ENCODE data around the gene TCF23.
A peak's percentile ranks its signal among the peaks of the same experiment; 100 is the strongest.
"Not testable (repeated sequence)": the region's sequence is repeated elsewhere in the genome, so short reads cannot be mapped to it uniquely, and the experiment has no call there.

Gene TCF23

GRCh38 chr2:27186613-27187345, 38.0 kb downstream of the TCF23 start:
- DNase-seq (ENCODE audit: extremely low read depth, low read depth), result no peak
- TF ChIP-seq CTCF (IDR thresholded peaks at IDR 0.05; ENCODE audit: low read depth, low read length), result no peak

GRCh38 chr2:27189989-27190388, 41.2 kb downstream of the TCF23 start:
- DNase-seq (ENCODE audit: extremely low read depth, low read depth), result no peak
- TF ChIP-seq CTCF (IDR thresholded peaks at IDR 0.05; ENCODE audit: low read depth, low read length), result no peak

GRCh38 chr2:27191070-27191829, 42.4 kb downstream of the TCF23 start:
- peak; percentile 77 for TF ChIP-seq CTCF (IDR thresholded peaks at IDR 0.05; ENCODE audit: low read depth, low read length)
- no peak for DNase-seq (ENCODE audit: extremely low read depth, low read depth)

- no peak for DNase-seq (ENCODE audit: extremely low read depth, low read depth)
- TF ChIP-seq CTCF (IDR thresholded peaks at IDR 0.05; ENCODE audit: low read depth, low read length), result no peak
Measured at GRCh38 chr2:27194538-27195354, 45.9 kb downstream of the TCF23 start.

GRCh38 chr2:27195799-27196198, 47.0 kb downstream of the TCF23 start:
- not testable (repeated sequence) for DNase-seq (ENCODE audit: extremely low read depth, low read depth)

- not testable (repeated sequence) for DNase-seq (ENCODE audit: extremely low read depth, low read depth)
Measured at GRCh38 chr2:27198068-27198467, 49.3 kb downstream of the TCF23 start.

- no peak for TF ChIP-seq CTCF (IDR thresholded peaks at IDR 0.05; ENCODE audit: low read depth, low read length)
- no peak for DNase-seq (ENCODE audit: extremely low read depth, low read depth)
Measured at GRCh38 chr2:27198627-27199026, 49.8 kb downstream of the TCF23 start.

GRCh38 chr2:27199241-27199640, 50.4 kb downstream of the TCF23 start:
- DNase-seq (ENCODE audit: extremely low read depth, low read depth), result no peak
- no peak for TF ChIP-seq CTCF (IDR thresholded peaks at IDR 0.05; ENCODE audit: low read depth, low read length)
